RWPE2 (cell line): ENCODE measurements around the gene PCSK6.
A peak's percentile ranks its signal among the peaks of the same experiment; 100 is the strongest.
"Not testable (repeated sequence)": the region's sequence is repeated elsewhere in the genome, so short reads cannot be mapped to it uniquely, and the experiment has no call there.

Source experiments
- ATAC-seq: fragments of 200-7000 bp; cut with Tn5 transposase; 3 replicates; pipeline ENCODE4 v1.9.1; 2021; ENCODE audit warnings: low read depth
- DNase-seq: peaks from one replicate; pipeline ENCODE4 v3.0.0-alpha.2; 2020; ENCODE audit warnings: low spot score
- H3K27ac ChIP-seq: fragments of 450-650 bp; 2 replicates; pipeline ENCODE4 v1.5.1; 2017; ENCODE audit warnings: mild to moderate bottlenecking; ENCODE audit not compliant: poor library complexity, severe bottlenecking
- H3K27me3 ChIP-seq: fragments of 250-450 bp; sonication (Bioruptor Pico); 2 replicates; pipeline ENCODE4 v1.5.1; 2021; ENCODE audit warnings: mild to moderate bottlenecking, moderate library complexity; ENCODE audit not compliant: insufficient read depth, poor library complexity, severe bottlenecking
- H3K36me3 ChIP-seq: fragments of 250-450 bp; sonication (Bioruptor Pico); 2 replicates; pipeline ENCODE4 v1.5.1; 2020; ENCODE audit warnings: low read depth, mild to moderate bottlenecking, moderate library complexity
- H3K4me1 ChIP-seq: fragments of 250-450 bp; sonication (Bioruptor Pico); 2 replicates; pipeline ENCODE4 v1.5.1; 2021; ENCODE audit warnings: mild to moderate bottlenecking, moderate library complexity; ENCODE audit not compliant: insufficient read depth, poor library complexity, severe bottlenecking
- H3K4me3 ChIP-seq: fragments of 250-450 bp; sonication (Bioruptor Pico); 2 replicates; pipeline ENCODE4 v1.5.1; 2021; ENCODE audit warnings: mild to moderate bottlenecking, moderate library complexity; ENCODE audit not compliant: severe bottlenecking
- H3K9me3 ChIP-seq: fragments of 250-450 bp; sonication (Bioruptor Pico); 2 replicates; pipeline ENCODE4 v1.5.1; 2021; ENCODE audit warnings: mild to moderate bottlenecking, moderate library complexity; ENCODE audit not compliant: severe bottlenecking
- TF ChIP-seq, protein P1 (sequence below): fragments of 450-650 bp; IDR thresholded peaks from one replicate; pipeline ENCODE4 v1.5.1; 2017; ENCODE audit warnings: mild to moderate bottlenecking, moderate library complexity; ENCODE audit not compliant: poor library complexity, severe bottlenecking

PCSK6 gene

DNA sequence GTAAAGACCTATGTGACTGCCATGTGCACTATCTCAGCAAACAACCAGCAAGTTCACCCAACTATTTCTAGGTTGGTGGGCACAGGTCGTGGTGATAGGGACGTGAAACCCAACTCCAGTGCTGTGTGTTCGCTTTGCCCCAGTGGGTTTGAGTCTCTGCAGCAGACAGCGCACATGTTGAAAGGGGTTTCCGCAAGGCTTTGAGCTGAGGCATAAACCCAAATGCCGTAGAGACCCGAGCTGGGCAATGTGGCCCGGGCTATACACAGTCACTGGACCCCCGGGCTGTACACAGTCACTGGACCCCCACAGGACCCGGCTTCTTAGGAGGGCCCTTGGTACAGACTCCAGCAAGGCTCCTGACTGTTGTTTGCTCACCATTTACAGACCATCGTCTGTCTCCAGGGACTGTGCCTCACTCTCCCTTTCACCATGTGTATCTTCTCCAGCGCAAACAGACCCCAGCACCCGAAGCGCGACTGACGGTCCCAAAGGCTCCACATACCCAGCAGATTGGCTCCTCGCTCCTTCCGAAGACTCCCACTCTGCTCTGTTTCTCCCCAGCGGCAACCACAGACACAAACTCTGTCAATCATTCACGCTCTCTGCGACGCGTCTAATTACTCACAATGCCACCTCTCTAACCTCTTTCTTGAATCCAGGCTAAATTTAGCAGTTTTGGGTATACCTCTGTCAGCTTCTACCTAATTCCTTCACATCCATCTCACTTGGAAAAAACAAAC, 31.2 kb downstream of the PCSK6 start:
- Histone ChIP-seq H3K36me3 (no peaks in the 10 kb centered on the region), H3K27ac (no peak overlapping the region), H3K9me3 (no peaks in the 10 kb centered on the region), H3K4me1 (no peaks in the 10 kb centered on the region), H3K4me3 (no peak overlapping the region), H3K27me3 (no peaks in the 10 kb centered on the region)
- ATAC-seq (no peak), DNase-seq (no peak)
- TF ChIP-seq, protein P1, sequence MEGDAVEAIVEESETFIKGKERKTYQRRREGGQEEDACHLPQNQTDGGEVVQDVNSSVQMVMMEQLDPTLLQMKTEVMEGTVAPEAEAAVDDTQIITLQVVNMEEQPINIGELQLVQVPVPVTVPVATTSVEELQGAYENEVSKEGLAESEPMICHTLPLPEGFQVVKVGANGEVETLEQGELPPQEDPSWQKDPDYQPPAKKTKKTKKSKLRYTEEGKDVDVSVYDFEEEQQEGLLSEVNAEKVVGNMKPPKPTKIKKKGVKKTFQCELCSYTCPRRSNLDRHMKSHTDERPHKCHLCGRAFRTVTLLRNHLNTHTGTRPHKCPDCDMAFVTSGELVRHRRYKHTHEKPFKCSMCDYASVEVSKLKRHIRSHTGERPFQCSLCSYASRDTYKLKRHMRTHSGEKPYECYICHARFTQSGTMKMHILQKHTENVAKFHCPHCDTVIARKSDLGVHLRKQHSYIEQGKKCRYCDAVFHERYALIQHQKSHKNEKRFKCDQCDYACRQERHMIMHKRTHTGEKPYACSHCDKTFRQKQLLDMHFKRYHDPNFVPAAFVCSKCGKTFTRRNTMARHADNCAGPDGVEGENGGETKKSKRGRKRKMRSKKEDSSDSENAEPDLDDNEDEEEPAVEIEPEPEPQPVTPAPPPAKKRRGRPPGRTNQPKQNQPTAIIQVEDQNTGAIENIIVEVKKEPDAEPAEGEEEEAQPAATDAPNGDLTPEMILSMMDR: no peak

DNA sequence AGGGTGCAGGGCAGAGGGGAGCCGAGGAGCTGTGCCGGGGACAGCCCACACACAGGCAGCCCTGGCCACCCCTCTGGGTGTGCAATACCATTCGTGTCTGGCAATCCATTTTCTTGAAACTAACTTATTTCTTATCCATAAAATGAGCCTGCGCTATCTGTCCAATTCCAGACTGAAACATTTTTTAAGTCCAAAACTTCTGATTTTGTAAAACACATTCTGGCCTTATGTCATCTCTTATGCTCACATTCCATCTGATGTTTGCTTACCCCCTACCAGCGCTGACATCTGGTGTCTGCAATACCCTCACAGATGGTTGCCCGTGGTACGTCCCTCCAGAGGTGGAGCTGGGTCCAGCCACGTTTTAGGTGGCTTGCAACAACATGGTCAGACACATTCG, 31.8 kb downstream of the PCSK6 start:
- TF ChIP-seq, protein P1: no peak

DNA sequence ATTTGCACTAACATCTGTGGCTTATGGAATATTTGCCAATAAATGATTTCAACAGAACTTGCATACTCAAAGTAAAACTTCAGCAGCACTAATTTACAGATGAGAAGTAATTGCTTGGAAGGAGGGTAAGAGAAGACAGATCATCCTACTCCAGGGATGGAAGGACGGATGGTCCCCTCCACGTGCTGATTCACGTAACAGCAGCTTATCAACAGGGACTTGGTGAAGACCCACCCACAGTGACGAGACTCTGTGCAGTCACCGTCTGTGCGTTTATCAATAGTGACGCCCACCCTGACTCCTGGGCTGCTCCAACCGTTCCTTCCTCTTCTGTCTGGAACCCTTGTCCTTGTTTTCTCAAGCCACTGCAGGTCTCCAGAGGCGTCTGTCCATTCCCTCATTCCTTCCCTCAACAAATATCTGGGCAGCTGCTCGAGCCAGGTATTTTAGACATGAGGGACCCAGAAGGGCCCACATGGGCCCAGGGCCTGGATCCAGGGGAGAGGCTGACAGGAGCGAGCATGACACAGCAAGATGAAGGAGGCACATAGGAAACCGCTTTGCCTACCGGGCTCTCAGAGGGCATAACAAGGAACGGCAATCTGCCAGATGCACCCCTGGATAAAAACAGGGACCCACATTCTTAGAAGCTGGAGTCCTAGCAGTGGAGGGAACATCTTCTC, 33.3 kb downstream of the PCSK6 start:
- H3K27ac ChIP-seq: no peak overlapping the region
- peak; percentile 44 for DNase-seq
- TF ChIP-seq, protein P1: no peak
- no peaks in the 10 kb centered on the region for H3K27me3 ChIP-seq
- H3K9me3 ChIP-seq: no peaks in the 10 kb centered on the region
- no peaks in the 10 kb centered on the region for H3K36me3 ChIP-seq
- no peak overlapping the region for H3K4me3 ChIP-seq
- ATAC-seq: no peak
- no peaks in the 10 kb centered on the region for H3K4me1 ChIP-seq

More for the DNA sequence above, 31.8 kb downstream of the PCSK6 start:
- Histone ChIP-seq H3K27ac (no peak overlapping the region), H3K36me3 (no peaks in the 10 kb centered on the region), H3K4me3 (no peak overlapping the region), H3K27me3 (no peaks in the 10 kb centered on the region), H3K4me1 (no peaks in the 10 kb centered on the region), H3K9me3 (no peaks in the 10 kb centered on the region)
- no peak for ATAC-seq
- no peak for DNase-seq

DNA sequence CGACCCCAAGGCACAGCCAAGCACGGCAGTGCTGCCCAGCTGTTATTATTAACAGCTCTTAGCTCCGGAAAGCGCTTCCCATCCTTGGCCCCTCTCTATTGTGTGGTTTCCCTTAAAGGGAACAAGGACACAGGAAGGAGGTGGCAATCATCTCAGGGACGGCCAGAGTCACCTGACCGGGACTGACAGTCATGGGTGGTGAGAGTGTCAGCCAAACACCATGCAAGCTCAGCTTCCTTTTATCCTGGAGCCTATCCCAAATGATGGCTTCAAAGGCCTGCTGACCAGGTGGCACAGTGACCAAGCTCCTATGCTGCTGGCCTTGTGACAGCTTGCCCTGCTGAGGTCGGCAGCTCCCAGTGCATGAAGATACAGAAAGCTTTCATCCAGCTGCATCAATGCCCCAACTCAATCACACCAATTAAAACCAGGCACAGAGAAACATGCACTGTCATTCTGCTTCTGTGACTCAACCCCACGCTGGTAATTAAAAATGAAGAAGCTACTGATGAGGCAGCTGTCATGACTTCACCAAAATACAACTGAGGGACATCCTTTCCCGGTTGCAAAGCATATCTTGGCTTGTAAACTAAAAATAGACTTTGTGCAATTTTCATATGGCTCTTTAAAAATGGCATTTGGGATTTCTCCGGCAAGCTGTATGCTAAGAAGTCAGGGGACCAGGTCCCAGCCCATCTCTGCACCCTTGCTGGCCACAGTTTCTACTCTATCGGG, 34.0 kb downstream of the PCSK6 start:
- Histone ChIP-seq H3K27me3 (no peaks in the 10 kb centered on the region), H3K27ac (no peak overlapping the region), H3K9me3 (no peaks in the 10 kb centered on the region), H3K4me3 (no peak overlapping the region), H3K36me3 (no peaks in the 10 kb centered on the region), H3K4me1 (no peaks in the 10 kb centered on the region)
- no peak for DNase-seq
- TF ChIP-seq, protein P1: no peak
- ATAC-seq: no peak

DNA sequence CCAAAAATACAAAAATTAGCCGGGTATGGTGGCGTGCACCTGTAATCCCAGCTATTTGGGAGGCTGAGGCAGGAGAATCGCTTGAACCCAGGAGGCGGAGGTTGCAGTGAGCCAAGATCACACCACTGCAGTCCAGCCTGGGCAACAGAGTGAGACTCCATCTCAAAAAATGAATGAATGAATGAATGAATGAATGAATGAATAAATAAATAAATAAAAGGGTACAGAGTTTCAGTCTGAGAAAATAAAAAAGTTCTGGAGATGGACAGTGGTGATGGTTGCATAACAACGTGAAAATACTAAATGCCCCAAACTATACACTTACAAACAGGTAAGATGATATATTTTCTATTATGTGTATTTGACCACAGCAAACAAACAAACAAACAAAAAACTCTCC, 34.7 kb downstream of the PCSK6 start:
- not testable (repeated sequence) for H3K36me3 ChIP-seq, ATAC-seq, H3K4me1 ChIP-seq, H3K27ac ChIP-seq, H3K9me3 ChIP-seq, H3K4me3 ChIP-seq, H3K27me3 ChIP-seq, DNase-seq
